OCI-LY1 (cell line): ENCODE data around the gene PLD1.

Source experiments
- EZH2 ChIP-seq: fragments of 200-600 bp; sonication (generic), shearing (Covaris generic); IDR thresholded peaks from 2 replicates; pipeline ENCODE4 v1.8.0; 2017; ENCODE audit warnings: borderline replicate concordance, mixed run types, mild to moderate bottlenecking, antibody characterized with exemption, low read length, moderate library complexity, mixed read lengths
- TF ChIP-seq, protein P1 (sequence below): fragments of 200-600 bp; sonication (generic), shearing (Covaris generic); IDR thresholded peaks from 2 replicates; pipeline ENCODE4 v1.5.1; 2017; ENCODE audit warnings: mild to moderate bottlenecking, antibody characterized with exemption, low read length, moderate library complexity, mixed read lengths

GRCh38 chr3:171768281-171768900 lies 41.9 kb downstream of the PLD1 start:
- TF ChIP-seq, protein P1, sequence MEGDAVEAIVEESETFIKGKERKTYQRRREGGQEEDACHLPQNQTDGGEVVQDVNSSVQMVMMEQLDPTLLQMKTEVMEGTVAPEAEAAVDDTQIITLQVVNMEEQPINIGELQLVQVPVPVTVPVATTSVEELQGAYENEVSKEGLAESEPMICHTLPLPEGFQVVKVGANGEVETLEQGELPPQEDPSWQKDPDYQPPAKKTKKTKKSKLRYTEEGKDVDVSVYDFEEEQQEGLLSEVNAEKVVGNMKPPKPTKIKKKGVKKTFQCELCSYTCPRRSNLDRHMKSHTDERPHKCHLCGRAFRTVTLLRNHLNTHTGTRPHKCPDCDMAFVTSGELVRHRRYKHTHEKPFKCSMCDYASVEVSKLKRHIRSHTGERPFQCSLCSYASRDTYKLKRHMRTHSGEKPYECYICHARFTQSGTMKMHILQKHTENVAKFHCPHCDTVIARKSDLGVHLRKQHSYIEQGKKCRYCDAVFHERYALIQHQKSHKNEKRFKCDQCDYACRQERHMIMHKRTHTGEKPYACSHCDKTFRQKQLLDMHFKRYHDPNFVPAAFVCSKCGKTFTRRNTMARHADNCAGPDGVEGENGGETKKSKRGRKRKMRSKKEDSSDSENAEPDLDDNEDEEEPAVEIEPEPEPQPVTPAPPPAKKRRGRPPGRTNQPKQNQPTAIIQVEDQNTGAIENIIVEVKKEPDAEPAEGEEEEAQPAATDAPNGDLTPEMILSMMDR = no peak
- no peak for TF ChIP-seq EZH2
